ENCODE measurements around the gene ZRSR2.
A peak's percentile ranks its signal among the peaks of the same experiment; 100 is the strongest.

DNA sequence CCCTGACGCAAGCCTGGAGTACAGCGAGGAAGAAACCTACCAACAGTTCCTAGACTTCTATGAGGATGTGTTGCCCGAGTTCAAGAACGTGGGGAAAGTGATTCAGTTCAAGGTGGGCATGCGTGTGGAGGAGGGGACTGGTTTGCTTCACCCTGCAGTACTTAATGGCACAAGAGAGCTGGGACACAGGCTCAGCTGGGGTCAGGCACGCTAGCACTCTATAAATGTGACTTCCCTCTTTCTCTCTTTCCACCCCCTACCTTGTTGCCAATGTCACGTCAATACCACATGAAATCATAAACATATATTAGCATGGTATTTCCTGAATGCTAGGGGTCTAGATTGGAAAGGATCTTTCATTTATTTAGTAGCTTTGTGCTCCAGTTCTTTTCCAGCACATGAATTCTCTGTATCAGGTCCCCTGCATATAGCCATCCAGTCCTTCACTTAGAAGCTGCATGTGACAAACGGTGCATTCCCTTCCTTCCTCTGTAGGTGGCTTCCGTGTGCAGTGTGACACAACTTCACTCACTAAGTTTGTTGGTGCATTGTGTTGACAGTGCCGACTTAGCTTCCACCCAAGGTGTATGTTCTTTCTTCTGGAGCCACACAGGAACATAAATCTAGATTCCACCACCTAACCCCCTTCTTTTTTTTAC lies 25.6 kb downstream of the ZRSR2 start:
- TF ChIP-seq, protein P1, sequence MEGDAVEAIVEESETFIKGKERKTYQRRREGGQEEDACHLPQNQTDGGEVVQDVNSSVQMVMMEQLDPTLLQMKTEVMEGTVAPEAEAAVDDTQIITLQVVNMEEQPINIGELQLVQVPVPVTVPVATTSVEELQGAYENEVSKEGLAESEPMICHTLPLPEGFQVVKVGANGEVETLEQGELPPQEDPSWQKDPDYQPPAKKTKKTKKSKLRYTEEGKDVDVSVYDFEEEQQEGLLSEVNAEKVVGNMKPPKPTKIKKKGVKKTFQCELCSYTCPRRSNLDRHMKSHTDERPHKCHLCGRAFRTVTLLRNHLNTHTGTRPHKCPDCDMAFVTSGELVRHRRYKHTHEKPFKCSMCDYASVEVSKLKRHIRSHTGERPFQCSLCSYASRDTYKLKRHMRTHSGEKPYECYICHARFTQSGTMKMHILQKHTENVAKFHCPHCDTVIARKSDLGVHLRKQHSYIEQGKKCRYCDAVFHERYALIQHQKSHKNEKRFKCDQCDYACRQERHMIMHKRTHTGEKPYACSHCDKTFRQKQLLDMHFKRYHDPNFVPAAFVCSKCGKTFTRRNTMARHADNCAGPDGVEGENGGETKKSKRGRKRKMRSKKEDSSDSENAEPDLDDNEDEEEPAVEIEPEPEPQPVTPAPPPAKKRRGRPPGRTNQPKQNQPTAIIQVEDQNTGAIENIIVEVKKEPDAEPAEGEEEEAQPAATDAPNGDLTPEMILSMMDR (conservative IDR thresholded peaks at IDR 0.05; ENCODE audit: low read depth, low read length): peak; percentile 64
- no peak for TF ChIP-seq EZH2 (IDR thresholded peaks at IDR 0.05; ENCODE audit: borderline replicate concordance, low read depth, low read length, poor library complexity, severe bottlenecking)

Data from A673 (cell line).